Panc1 (cell line): Measurements from ENCODE around the gene HERC4. TPM values are rescaled to one million over a fixed set of nuclear protein-coding genes. Genes with fewer than 3 reads are reported as not detected.

Experiments
- ATAC-seq: fragments of 200-7000 bp; cut with Tn5 transposase; 2 replicates; pipeline ENCODE4 v1.9.1; 2020; ENCODE audit warnings: mild to moderate bottlenecking, moderate library complexity
- BruUV-seq: library from RNA; stranded (reverse); fragments of 400-500 nt; replicated peaks from 2 replicates; lab custom pipeline; 2021; lab: Mats Ljungman, UMichigan
- CTCF ChIA-PET: fragments of 300-600 bp; sonication (Branson Sonifier 250); formaldehyde crosslinking; loops from one replicate; lab custom pipeline; 2022; ENCODE audit warnings: antibody characterized with exemption; lab: Charles Lee
- POLR2A ChIA-PET: fragments of 300-600 bp; sonication (Branson Sonifier 250); formaldehyde crosslinking; loops from one replicate; lab custom pipeline; 2022; ENCODE audit warnings: antibody characterized with exemption; lab: Charles Lee
- DNase-seq: peaks from one replicate; pipeline ENCODE4 v3.0.0-alpha.2; 2010; ENCODE audit warnings: low read depth, low spot score
- H3K27ac ChIP-seq: 2 replicates; pipeline ENCODE4 v1.5.1; 2011; ENCODE audit warnings: mild to moderate bottlenecking, low read length, inconsistent platforms
- H3K27me3 ChIP-seq: fragments of 200-500 bp; sonication (Bioruptor generic); 2 replicates; pipeline ENCODE4 v1.6.0; 2014; ENCODE audit warnings: low read length, inconsistent platforms; ENCODE audit not compliant: control insufficient read depth, insufficient read depth
- H3K36me3 ChIP-seq: fragments of 200-500 bp; sonication (Bioruptor generic); 2 replicates; pipeline ENCODE4 v1.5.1; 2014; ENCODE audit warnings: inconsistent platforms, mild to moderate bottlenecking, low read length, moderate library complexity; ENCODE audit not compliant: control insufficient read depth, insufficient read depth
- H3K4me1 ChIP-seq: 2 replicates; pipeline ENCODE4 v1.5.1; 2011; ENCODE audit warnings: inconsistent platforms, mild to moderate bottlenecking, low read length, moderate library complexity; ENCODE audit not compliant: control insufficient read depth, insufficient read depth
- H3K4me3 ChIP-seq, 2 experiments: 2 replicates each; pipeline ENCODE4 v1.5.1; 2011 to 2012; ENCODE audit warnings: low read depth in 2 of 2, low read length in 2 of 2, mild to moderate bottlenecking in 2 of 2, inconsistent platforms in 1 of 2, moderate library complexity in 1 of 2
- H3K9me3 ChIP-seq: fragments of 200-500 bp; sonication (Bioruptor generic); 2 replicates; pipeline ENCODE4 v1.5.1; 2014; ENCODE audit warnings: low read depth, mild to moderate bottlenecking, inconsistent platforms, low read length, moderate library complexity; ENCODE audit not compliant: control insufficient read depth, insufficient read depth
- POLR2AphosphoS5 ChIP-seq: IDR thresholded peaks from 2 replicates; pipeline ENCODE4 v1.6.1; 2012; ENCODE audit warnings: mild to moderate bottlenecking, low read depth, low read length, moderate library complexity
- SIN3A ChIP-seq: IDR thresholded peaks from 2 replicates; pipeline ENCODE4 v1.6.1; 2012; ENCODE audit warnings: low read depth, mild to moderate bottlenecking, low read length, moderate library complexity, borderline replicate concordance; ENCODE audit not compliant: insufficient read depth
- TCF7L2 ChIP-seq: IDR thresholded peaks from 2 replicates; pipeline ENCODE4 v1.6.1; 2011; ENCODE audit warnings: mild to moderate bottlenecking, low read depth, low read length, inconsistent platforms
- in situ Hi-C: cut with HindIII; loops from 2 replicates; pipeline ENCODE4 v1.10.0; 2016; ENCODE audit warnings: low sequenced_read_pairs, low pct_unique_long_range_greater_than_20kb
- intact Hi-C: fragments of 100-400 bp; cut with micrococcal nuclease; formaldehyde crosslinking; loops from one replicate; pipeline ENCODE4 v1.10.0; 2022; ENCODE audit not compliant: unreplicated experiment
- total RNA-seq: library from RNA; stranded (reverse); gene quantifications from one replicate; pipeline ENCODE4 v1.2.1, GENCODE V29; 2021; ENCODE audit not compliant: unreplicated experiment
- TF ChIP-seq, protein P1 (sequence below), 2 experiments: IDR thresholded peaks; 2 replicates each; pipeline ENCODE4 v1.6.1; 2011 to 2012; ENCODE audit warnings: low read depth in 2 of 2, control low read depth in 1 of 2, low read length in 1 of 2, mild to moderate bottlenecking in 1 of 2, moderate library complexity in 1 of 2; ENCODE audit not compliant: insufficient read depth in 1 of 2
- TF ChIP-seq, protein P2 (sequence below): fragments of 450-650 bp; IDR thresholded peaks from 2 replicates; pipeline ENCODE4 v1.5.1; 2017; ENCODE audit warnings: mild to moderate bottlenecking

HERC4 gene
- total RNA-seq, 1 experiment from 2014 or later: 119 TPM

DNA sequence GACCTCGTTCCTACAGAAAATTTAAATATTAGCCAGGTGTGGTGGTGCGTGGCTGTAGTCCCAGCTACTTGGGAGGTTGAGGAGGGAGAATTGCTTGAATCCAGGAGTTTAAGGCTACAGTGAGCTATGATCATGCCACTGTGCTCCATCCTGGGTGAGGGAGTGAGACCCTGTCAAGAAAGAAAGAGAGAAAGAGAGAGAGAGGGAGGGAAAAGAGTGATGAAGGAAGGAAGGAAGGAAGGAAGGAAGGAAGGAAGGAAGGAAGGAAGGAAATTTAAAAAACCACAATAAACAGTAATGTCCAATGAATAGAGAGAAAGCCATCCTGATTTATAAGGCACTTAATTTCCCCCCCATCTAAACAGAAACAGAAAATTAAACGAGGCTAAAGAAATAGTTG, 43.6 kb upstream of the HERC4 start:
- intact Hi-C loops: no loop called here
- BruUV-seq: no TSS peak
- H3K27ac ChIP-seq: peak overlapping the region; percentile 74
- DNase-seq (no peak), ATAC-seq (peak; percentile 33; the same call in 1 of the 2 replicates)
- no peaks in the 10 kb centered on the region for H3K9me3 ChIP-seq
- POLR2A ChIA-PET: interaction anchor here (0.5 kb wide), 1 partner anchor 36 kb away, joined by 3 read pairs; no protein-coding TSS in a partner anchor
- CTCF ChIA-PET: no interaction called here
- H3K4me3 ChIP-seq: no peak overlapping the region
- TF ChIP-seq POLR2AphosphoS5: 0 out of 2 replicates have a peak, but pooled peaks have one; percentile 25
- TF ChIP-seq, protein P1, sequence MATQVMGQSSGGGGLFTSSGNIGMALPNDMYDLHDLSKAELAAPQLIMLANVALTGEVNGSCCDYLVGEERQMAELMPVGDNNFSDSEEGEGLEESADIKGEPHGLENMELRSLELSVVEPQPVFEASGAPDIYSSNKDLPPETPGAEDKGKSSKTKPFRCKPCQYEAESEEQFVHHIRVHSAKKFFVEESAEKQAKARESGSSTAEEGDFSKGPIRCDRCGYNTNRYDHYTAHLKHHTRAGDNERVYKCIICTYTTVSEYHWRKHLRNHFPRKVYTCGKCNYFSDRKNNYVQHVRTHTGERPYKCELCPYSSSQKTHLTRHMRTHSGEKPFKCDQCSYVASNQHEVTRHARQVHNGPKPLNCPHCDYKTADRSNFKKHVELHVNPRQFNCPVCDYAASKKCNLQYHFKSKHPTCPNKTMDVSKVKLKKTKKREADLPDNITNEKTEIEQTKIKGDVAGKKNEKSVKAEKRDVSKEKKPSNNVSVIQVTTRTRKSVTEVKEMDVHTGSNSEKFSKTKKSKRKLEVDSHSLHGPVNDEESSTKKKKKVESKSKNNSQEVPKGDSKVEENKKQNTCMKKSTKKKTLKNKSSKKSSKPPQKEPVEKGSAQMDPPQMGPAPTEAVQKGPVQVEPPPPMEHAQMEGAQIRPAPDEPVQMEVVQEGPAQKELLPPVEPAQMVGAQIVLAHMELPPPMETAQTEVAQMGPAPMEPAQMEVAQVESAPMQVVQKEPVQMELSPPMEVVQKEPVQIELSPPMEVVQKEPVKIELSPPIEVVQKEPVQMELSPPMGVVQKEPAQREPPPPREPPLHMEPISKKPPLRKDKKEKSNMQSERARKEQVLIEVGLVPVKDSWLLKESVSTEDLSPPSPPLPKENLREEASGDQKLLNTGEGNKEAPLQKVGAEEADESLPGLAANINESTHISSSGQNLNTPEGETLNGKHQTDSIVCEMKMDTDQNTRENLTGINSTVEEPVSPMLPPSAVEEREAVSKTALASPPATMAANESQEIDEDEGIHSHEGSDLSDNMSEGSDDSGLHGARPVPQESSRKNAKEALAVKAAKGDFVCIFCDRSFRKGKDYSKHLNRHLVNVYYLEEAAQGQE (IDR thresholded peaks at IDR 0.05; ENCODE audit: insufficient read depth in 1 of 2, low read depth in 2 of 2, low read length in 1 of 2): no peak
- H3K4me1 ChIP-seq: peaks cover 25% of the 10 kb centered on the region
- H3K27me3 ChIP-seq: no peaks in the 10 kb centered on the region
- H3K36me3 ChIP-seq: no peaks in the 10 kb centered on the region; the same call in 1 of the 2 replicates
- in situ Hi-C loops: no loop called here

DNA sequence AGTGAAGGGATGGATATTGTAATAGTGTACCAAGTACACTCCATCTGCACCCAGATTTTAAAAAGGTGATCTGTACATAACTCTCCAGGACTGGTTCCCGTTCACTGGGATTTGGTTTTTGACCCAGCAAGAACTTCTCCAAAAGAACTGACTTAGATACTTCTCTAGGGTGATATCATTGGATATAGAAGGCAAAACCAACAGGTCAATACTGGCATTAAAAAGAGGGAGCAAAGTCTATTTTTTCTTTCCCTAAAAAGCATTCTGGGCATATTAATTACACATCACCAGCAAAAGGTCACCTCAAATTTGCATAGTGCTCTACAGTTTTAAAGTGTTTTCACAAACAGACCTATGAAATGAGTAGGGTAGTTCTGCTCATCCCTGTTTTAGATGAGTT, 37.8 kb upstream of the HERC4 start:
- Histone ChIP-seq H3K27ac (peak overlapping the region; percentile 100), H3K9me3 (no peaks in the 10 kb centered on the region), H3K36me3 (no peaks in the 10 kb centered on the region; the same call in 1 of the 2 replicates), H3K4me1 (peaks cover 38% of the 10 kb centered on the region), H3K27me3 (no peaks in the 10 kb centered on the region), H3K4me3 (peak overlapping the region; percentile 57 to 59)
- no peak for TF ChIP-seq POLR2AphosphoS5
- TF ChIP-seq, protein P1 (IDR thresholded peaks at IDR 0.05; ENCODE audit: insufficient read depth in 1 of 2, low read depth in 2 of 2, low read length in 1 of 2): no peak
- no peak for TF ChIP-seq SIN3A
- no peak for TF ChIP-seq TCF7L2
- TF ChIP-seq, protein P2, sequence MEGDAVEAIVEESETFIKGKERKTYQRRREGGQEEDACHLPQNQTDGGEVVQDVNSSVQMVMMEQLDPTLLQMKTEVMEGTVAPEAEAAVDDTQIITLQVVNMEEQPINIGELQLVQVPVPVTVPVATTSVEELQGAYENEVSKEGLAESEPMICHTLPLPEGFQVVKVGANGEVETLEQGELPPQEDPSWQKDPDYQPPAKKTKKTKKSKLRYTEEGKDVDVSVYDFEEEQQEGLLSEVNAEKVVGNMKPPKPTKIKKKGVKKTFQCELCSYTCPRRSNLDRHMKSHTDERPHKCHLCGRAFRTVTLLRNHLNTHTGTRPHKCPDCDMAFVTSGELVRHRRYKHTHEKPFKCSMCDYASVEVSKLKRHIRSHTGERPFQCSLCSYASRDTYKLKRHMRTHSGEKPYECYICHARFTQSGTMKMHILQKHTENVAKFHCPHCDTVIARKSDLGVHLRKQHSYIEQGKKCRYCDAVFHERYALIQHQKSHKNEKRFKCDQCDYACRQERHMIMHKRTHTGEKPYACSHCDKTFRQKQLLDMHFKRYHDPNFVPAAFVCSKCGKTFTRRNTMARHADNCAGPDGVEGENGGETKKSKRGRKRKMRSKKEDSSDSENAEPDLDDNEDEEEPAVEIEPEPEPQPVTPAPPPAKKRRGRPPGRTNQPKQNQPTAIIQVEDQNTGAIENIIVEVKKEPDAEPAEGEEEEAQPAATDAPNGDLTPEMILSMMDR: no peak
- CTCF ChIA-PET: no interaction called here
- ATAC-seq: no peak
- in situ Hi-C loops: no loop called here
- intact Hi-C loops: no loop called here
- no TSS peak for BruUV-seq
- DNase-seq: no peak
- POLR2A ChIA-PET: no interaction called here
